ENCODE data around the gene C16orf87.

The C16orf87 gene

GRCh38 chr16:46800494-46800893 lies 30.5 kb downstream of the C16orf87 start:
- Histone ChIP-seq H3K27me3 (ENCODE audit: insufficient read depth, poor library complexity, severe bottlenecking) (no peaks in the 10 kb centered on the region), H3K27ac (replicated peaks) (no peak overlapping the region), H3K4me3 (replicated peaks; ENCODE audit: insufficient read depth, low read length) (no peak overlapping the region)
- DNase-seq (ENCODE audit: low read depth in 1 of 2, low spot score in 1 of 2) = no peak
- TF ChIP-seq SPI1 (IDR thresholded peaks at IDR 0.05; ENCODE audit: borderline replicate concordance, low read depth) = no peak
- no peak for TF ChIP-seq POLR2AphosphoS5 (IDR thresholded peaks at IDR 0.05; ENCODE audit: low read depth)
- TF ChIP-seq REST (IDR thresholded peaks at IDR 0.05; ENCODE audit: insufficient replicate concordance, low read depth) = no peak
- TF ChIP-seq CTCF (IDR thresholded peaks at IDR 0.05; ENCODE audit: insufficient read depth, low read length) = no peak
- TF ChIP-seq GABPA (IDR thresholded peaks at IDR 0.05; ENCODE audit: low read depth) = no peak

- DNase-seq (ENCODE audit: low read depth in 1 of 2, low spot score in 1 of 2) = no peak
- no peak overlapping the region for H3K27ac ChIP-seq (replicated peaks)
- H3K4me3 ChIP-seq (replicated peaks; ENCODE audit: insufficient read depth, low read length) = no peak overlapping the region
- no peak for TF ChIP-seq POLR2AphosphoS5 (IDR thresholded peaks at IDR 0.05; ENCODE audit: low read depth)
- no peak for TF ChIP-seq GABPA (IDR thresholded peaks at IDR 0.05; ENCODE audit: low read depth)
- TF ChIP-seq REST (IDR thresholded peaks at IDR 0.05; ENCODE audit: insufficient replicate concordance, low read depth) = no peak
- no peak for TF ChIP-seq SPI1 (IDR thresholded peaks at IDR 0.05; ENCODE audit: borderline replicate concordance, low read depth)
- no peak for TF ChIP-seq CTCF (IDR thresholded peaks at IDR 0.05; ENCODE audit: insufficient read depth, low read length)
- no peaks in the 10 kb centered on the region for H3K27me3 ChIP-seq (ENCODE audit: insufficient read depth, poor library complexity, severe bottlenecking)
Measured at GRCh38 chr16:46797501-46797900, 33.5 kb downstream of the C16orf87 start.

- Histone ChIP-seq H3K4me3 (replicated peaks; ENCODE audit: insufficient read depth, low read length) (no peak overlapping the region), H3K27ac (replicated peaks) (no peak overlapping the region), H3K27me3 (ENCODE audit: insufficient read depth, poor library complexity, severe bottlenecking) (no peaks in the 10 kb centered on the region)
- TF ChIP-seq CTCF (IDR thresholded peaks at IDR 0.05; ENCODE audit: insufficient read depth, low read length) (no peak), SPI1 (IDR thresholded peaks at IDR 0.05; ENCODE audit: borderline replicate concordance, low read depth) (no peak), GABPA (IDR thresholded peaks at IDR 0.05; ENCODE audit: low read depth) (no peak), POLR2AphosphoS5 (IDR thresholded peaks at IDR 0.05; ENCODE audit: low read depth) (no peak), REST (IDR thresholded peaks at IDR 0.05; ENCODE audit: insufficient replicate concordance, low read depth) (no peak)
- no peak for DNase-seq (ENCODE audit: low read depth in 1 of 2, low spot score in 1 of 2)
Measured at GRCh38 chr16:46796764-46797269, 34.2 kb downstream of the C16orf87 start.

Measured in HL-60 (cell line).